IMR-90 (cell line): ENCODE data around the gene PCP2. TPM values are rescaled to one million over a fixed set of nuclear protein-coding genes. Genes with fewer than 3 reads are reported as not detected.

ENCODE experiments used
- ATAC-seq: fragments of 200-7000 bp; cut with Tn5 transposase; 2 replicates; pipeline ENCODE4 v1.9.1; 2020; ENCODE audit warnings: low read depth, mild to moderate bottlenecking, moderate library complexity
- BruUV-seq: library from RNA; stranded (reverse); fragments of 400-500 nt; replicated peaks from 2 replicates; lab custom pipeline; 2021; lab: Mats Ljungman, UMichigan
- CTCF ChIA-PET: fragments of 300-600 bp; formaldehyde crosslinking; extraction: SDS; loops from one replicate; lab custom pipeline; 2021; ENCODE audit warnings: antibody characterized with exemption; lab: Yijun Ruan, JAX
- POLR2A ChIA-PET: fragments of 300-600 bp; sonication (Branson Sonifier 250); formaldehyde crosslinking; loops from one replicate; lab custom pipeline; 2022; ENCODE audit warnings: antibody characterized with exemption; ENCODE audit not compliant: unreplicated experiment; lab: Charles Lee
- DNase-seq: peaks from one replicate; pipeline ENCODE4 v3.0.0; 2013
- H2AFZ ChIP-seq: replicated peaks from 2 replicates; pipeline ENCODE3; 2013; ENCODE audit warnings: low read length, mild to moderate bottlenecking; ENCODE audit not compliant: poor library complexity
- H2AK5ac ChIP-seq: 2 replicates; pipeline ENCODE4 v1.6.1; 2013; ENCODE audit warnings: low read depth, low read length, inconsistent platforms
- H2AK9ac ChIP-seq: replicated peaks from 2 replicates; pipeline ENCODE3; 2013; ENCODE audit warnings: mild to moderate bottlenecking, low read depth, low read length, moderate library complexity; ENCODE audit not compliant: poor library complexity
- H2BK120ac ChIP-seq: 2 replicates; pipeline ENCODE4 v1.6.1; 2013; ENCODE audit warnings: low read depth, low read length, inconsistent platforms
- H2BK15ac ChIP-seq: 3 replicates; pipeline ENCODE4 v1.6.1; 2013; ENCODE audit warnings: low read depth, low read length, inconsistent platforms
- H2BK20ac ChIP-seq: 2 replicates; pipeline ENCODE4 v1.6.1; 2013; ENCODE audit warnings: low read depth, mild to moderate bottlenecking, inconsistent platforms, low read length, moderate library complexity
- H2BK5ac ChIP-seq: 2 replicates; pipeline ENCODE4 v1.6.1; 2013; ENCODE audit warnings: mild to moderate bottlenecking, low read depth, low read length, inconsistent platforms; ENCODE audit not compliant: poor library complexity, severe bottlenecking
- H3K14ac ChIP-seq: replicated peaks from 2 replicates; pipeline ENCODE4 v1.6.1; 2013; ENCODE audit warnings: low read depth, low read length, inconsistent platforms
- H3K18ac ChIP-seq: 2 replicates; pipeline ENCODE4 v1.6.1; 2013; ENCODE audit warnings: low read depth, low read length, control low read depth
- H3K23ac ChIP-seq: 2 replicates; pipeline ENCODE4 v1.6.1; 2013; ENCODE audit warnings: low read depth, low read length, inconsistent platforms
- H3K27ac ChIP-seq: 2 replicates; pipeline ENCODE4 v1.5.1; 2013; ENCODE audit warnings: mild to moderate bottlenecking, control low read depth, low read length; ENCODE audit not compliant: insufficient read depth
- H3K27me3 ChIP-seq: 2 replicates; pipeline ENCODE4 v1.6.1; 2013; ENCODE audit warnings: low read length; ENCODE audit not compliant: control insufficient read depth, insufficient read depth
- H3K36me3 ChIP-seq: 2 replicates; pipeline ENCODE4 v1.6.1; 2013; ENCODE audit warnings: low read length, mixed read lengths; ENCODE audit not compliant: control insufficient read depth, insufficient read depth
- H3K4ac ChIP-seq: 2 replicates; pipeline ENCODE4 v1.6.1; 2013; ENCODE audit warnings: low read depth, low read length, inconsistent platforms
- H3K4me1 ChIP-seq: 2 replicates; pipeline ENCODE4 v1.6.1; 2013; ENCODE audit warnings: low read length, mixed read lengths; ENCODE audit not compliant: control insufficient read depth, insufficient read depth
- H3K4me2 ChIP-seq: 2 replicates; pipeline ENCODE4 v1.6.1; 2013; ENCODE audit warnings: low read depth, mild to moderate bottlenecking, control low read depth, low read length, moderate library complexity
- H3K4me3 ChIP-seq: 2 replicates; pipeline ENCODE4 v1.5.1; 2013; ENCODE audit warnings: low read depth, mild to moderate bottlenecking, control low read depth, low read length, moderate library complexity; ENCODE audit not compliant: insufficient read depth
- H3K56ac ChIP-seq: 2 replicates; pipeline ENCODE4 v1.6.1; 2013; ENCODE audit warnings: low read length, inconsistent platforms; ENCODE audit not compliant: insufficient read depth; ENCODE audit errors: extremely low read depth
- H3K79me1 ChIP-seq, 2 experiments: 2 replicates each; pipeline ENCODE4 v1.6.1; 2013; ENCODE audit warnings: low read length in 2 of 2, inconsistent platforms in 1 of 2, low read depth in 1 of 2
- H3K9ac ChIP-seq: 2 replicates; pipeline ENCODE4 v1.6.1; 2013; ENCODE audit warnings: low read depth, low read length, control low read depth
- H3K9me1 ChIP-seq: 2 replicates; pipeline ENCODE4 v1.6.1; 2013; ENCODE audit warnings: low read length, inconsistent platforms; ENCODE audit not compliant: insufficient read depth
- H3K9me3 ChIP-seq: 2 replicates; pipeline ENCODE4 v1.6.1; 2013; ENCODE audit warnings: low read length; ENCODE audit not compliant: control insufficient read depth, insufficient read depth
- H4K20me1 ChIP-seq: 2 replicates; pipeline ENCODE4 v1.6.1; 2013; ENCODE audit warnings: low read length, inconsistent platforms; ENCODE audit not compliant: insufficient read depth
- H4K5ac ChIP-seq: 2 replicates; pipeline ENCODE4 v1.6.1; 2013; ENCODE audit warnings: mild to moderate bottlenecking, low read depth, low read length, control low read depth
- H4K8ac ChIP-seq, 2 experiments: 2 replicates each; pipeline ENCODE4 v1.6.1; 2013; ENCODE audit warnings: low read depth in 2 of 2, low read length in 2 of 2, control low read depth in 1 of 2, inconsistent platforms in 1 of 2
- H4K91ac ChIP-seq: 2 replicates; pipeline ENCODE4 v1.6.1; 2013; ENCODE audit warnings: low read depth, low read length, inconsistent platforms; ENCODE audit not compliant: insufficient read depth
- BHLHE40 ChIP-seq: fragments of 150-350 bp; IDR thresholded peaks from 2 replicates; pipeline ENCODE4 v1.6.1; 2016; ENCODE audit warnings: mild to moderate bottlenecking, low read depth, low read length
- CEBPB ChIP-seq: IDR thresholded peaks from 2 replicates; pipeline ENCODE4 v1.6.1; 2012; ENCODE audit warnings: low read depth, low read length, improper control_type of control experiment
- CHD1 ChIP-seq: IDR thresholded peaks from 2 replicates; pipeline ENCODE4 v1.6.1; 2012; ENCODE audit warnings: low read depth, low read length, improper control_type of control experiment
- CTCF ChIP-seq: conservative IDR thresholded peaks from 2 replicates; pipeline ENCODE4 v1.5.1; 2012; ENCODE audit warnings: mild to moderate bottlenecking, low read depth, low read length, improper control_type of control experiment
- ELK1 ChIP-seq: fragments of 150-350 bp; IDR thresholded peaks from 2 replicates; pipeline ENCODE4 v1.6.1; 2016; ENCODE audit warnings: low read depth, mild to moderate bottlenecking, low read length, moderate library complexity, borderline replicate concordance
- FOS ChIP-seq: fragments of 150-350 bp; IDR thresholded peaks from 2 replicates; pipeline ENCODE4 v1.6.1; 2016; ENCODE audit warnings: low read depth, low read length
- MAFK ChIP-seq: IDR thresholded peaks from 2 replicates; pipeline ENCODE4 v1.6.1; 2012; ENCODE audit warnings: low read depth, low read length, improper control_type of control experiment
- MAZ ChIP-seq: IDR thresholded peaks from 2 replicates; pipeline ENCODE4 v1.6.1; 2012; ENCODE audit warnings: low read depth, mild to moderate bottlenecking, low read length, improper control_type of control experiment, moderate library complexity, borderline replicate concordance
- MXI1 ChIP-seq: IDR thresholded peaks from 2 replicates; pipeline ENCODE4 v1.6.1; 2012; ENCODE audit warnings: low read depth, mild to moderate bottlenecking, low read length, moderate library complexity, borderline replicate concordance
- NFE2L2 ChIP-seq: fragments of 150-350 bp; IDR thresholded peaks from 2 replicates; pipeline ENCODE4 v1.6.1; 2016; ENCODE audit warnings: low read depth, mild to moderate bottlenecking, low read length
- POLR2A ChIP-seq: IDR thresholded peaks from 2 replicates; pipeline ENCODE4 v1.6.1; 2012; ENCODE audit warnings: mild to moderate bottlenecking, low read depth, low read length
- RAD21 ChIP-seq: IDR thresholded peaks from 2 replicates; pipeline ENCODE4 v1.6.1; 2012; ENCODE audit warnings: low read length, improper control_type of control experiment
- RCOR1 ChIP-seq: IDR thresholded peaks from 2 replicates; pipeline ENCODE4 v1.6.1; 2012; ENCODE audit warnings: mild to moderate bottlenecking, low read length, improper control_type of control experiment; ENCODE audit not compliant: insufficient replicate concordance
- RFX5 ChIP-seq: IDR thresholded peaks from 2 replicates; pipeline ENCODE4 v1.8.0; 2012; ENCODE audit warnings: low read depth, mild to moderate bottlenecking, low read length, moderate library complexity
- SMC3 ChIP-seq: fragments of 150-350 bp; IDR thresholded peaks from 2 replicates; pipeline ENCODE4 v1.6.1; 2016; ENCODE audit warnings: low read depth, mild to moderate bottlenecking, antibody characterized with exemption, low read length, moderate library complexity
- USF2 ChIP-seq: fragments of 150-350 bp; IDR thresholded peaks from 2 replicates; pipeline ENCODE4 v1.6.1; 2017; ENCODE audit warnings: mild to moderate bottlenecking, antibody characterized with exemption, low read length, low read depth
- WGBS, 2 experiments: methylation state at CpG; one replicate each; pipeline versions ENCODE4 v1.1.5 to v1.1.7; 2013; ENCODE audit warnings: missing lambda C conversion rate in 2 of 2; ENCODE audit not compliant: insufficient read length in 1 of 2; ENCODE audit errors: extremely low coverage in 2 of 2; 5-methylcytosine and 5-hydroxymethylcytosine counted together
- dilution Hi-C: fragments of 300-500 bp; cut with HindIII; formaldehyde crosslinking; loops from one replicate; pipeline ENCODE4 v1.14.3; 2018; ENCODE audit warnings: low sequenced_read_pairs; ENCODE audit not compliant: unreplicated experiment
- in situ Hi-C: fragments of 300-500 bp; cut with MboI; formaldehyde crosslinking; loops from 3 replicates; pipeline ENCODE4 v1.14.3; 2019; ENCODE audit warnings: low sequenced_read_pairs, inconsistent platforms, mixed read lengths
- intact Hi-C: fragments of 100-400 bp; cut with micrococcal nuclease; formaldehyde crosslinking; loops from 2 replicates; pipeline ENCODE4 v1.10.0; 2022
- polyA plus RNA-seq, 3 experiments: library from polyadenylated mRNA; depleted of rRNA; stranded (reverse); fragments of >200 nt; gene quantifications; 2 replicates each; pipeline ENCODE4 v1.2.3, GENCODE V29; 2012; ENCODE audit warnings: low replicate concordance in 1 of 3
- total RNA-seq: library from RNA; depleted of rRNA; stranded (reverse); fragments of >200 nt; gene quantifications from 2 replicates; pipeline ENCODE4 v1.2.3, GENCODE V29; 2012

The PCP2 gene
- total and polyA plus RNA-seq, 2 of the 4 experiments (the other 2 are of a cell fraction): not detected

- CTCF ChIA-PET: interaction anchor here (1.0 kb wide), 1 partner anchor 244 kb away, joined by 3 read pairs; no protein-coding TSS in a partner anchor
- H2AFZ ChIP-seq: no peak overlapping the region
- no peaks in the 10 kb centered on the region for H3K9me1 ChIP-seq
- H3K79me1 ChIP-seq: no peaks in the 10 kb centered on the region
- BruUV-seq: no TSS peak
- no peak overlapping the region for H3K14ac ChIP-seq
- TF ChIP-seq RFX5: no peak
- no peak for TF ChIP-seq BHLHE40
- no peak for TF ChIP-seq SMC3
- TF ChIP-seq RAD21: no peak
- TF ChIP-seq USF2: no peak
- TF ChIP-seq ELK1: no peak
- no peak for TF ChIP-seq FOS
- TF ChIP-seq MAZ: no peak
- no peak for TF ChIP-seq NFE2L2
- TF ChIP-seq CHD1: no peak
- no peak for TF ChIP-seq CEBPB
- no peak for TF ChIP-seq RCOR1
- TF ChIP-seq POLR2A: no peak
- TF ChIP-seq MAFK: no peak
- no peak for TF ChIP-seq CTCF
- no peak for TF ChIP-seq MXI1
- no peaks in the 10 kb centered on the region for H3K36me3 ChIP-seq
- H3K27ac ChIP-seq: no peak overlapping the region
- no peak overlapping the region for H4K91ac ChIP-seq
- H3K4me2 ChIP-seq: no peak overlapping the region
- no peak overlapping the region for H3K4ac ChIP-seq
- 70% methylated on average over 4 of the region's 6 CpGs; no CpG with 5 or more reads in 1 of the 2 experiments for WGBS, 2 experiments
- no peak overlapping the region for H2AK9ac ChIP-seq
- H2BK20ac ChIP-seq: no peak overlapping the region
- H3K18ac ChIP-seq: no peak overlapping the region
- no peak overlapping the region for H2BK120ac ChIP-seq
- ATAC-seq: no peak
- peaks cover 39% of the 10 kb centered on the region for H3K27me3 ChIP-seq
- H3K56ac ChIP-seq: no peak overlapping the region
- no peak for DNase-seq
- intact Hi-C loops (no loop called here), dilution Hi-C loops (no loop called here), in situ Hi-C loops (no loop called here)
- no peak overlapping the region for H3K9ac ChIP-seq
- H4K20me1 ChIP-seq: no peaks in the 10 kb centered on the region
- H3K23ac ChIP-seq: no peak overlapping the region
- no peak overlapping the region for H4K8ac ChIP-seq
- H2BK15ac ChIP-seq: no peak overlapping the region
- no peaks in the 10 kb centered on the region for H3K4me1 ChIP-seq
- H2BK5ac ChIP-seq: no peak overlapping the region
- no peak overlapping the region for H4K5ac ChIP-seq
- no peak overlapping the region for H2AK5ac ChIP-seq
- H3K4me3 ChIP-seq: no peak overlapping the region
- POLR2A ChIA-PET: no interaction called here
- H3K9me3 ChIP-seq: no peaks in the 10 kb centered on the region
Observed at GRCh38 chr19:7598180-7598579, 35.3 kb downstream of the PCP2 start.
